ENCODE measurements around the gene PSMB10. TPM values are rescaled to one million over a fixed set of nuclear protein-coding genes. Genes with fewer than 3 reads are reported as not detected.
A peak's percentile ranks its signal among the peaks of the same experiment; 100 is the strongest.

Gene PSMB10
- total RNA-seq, 1 experiment from 2014 or later = 41.0 TPM

GRCh38 chr16:67892375-67892774, 44.3 kb downstream of the PSMB10 start:
- Histone ChIP-seq H3K9me2 (ENCODE audit: insufficient read depth) (no peaks in the 10 kb centered on the region), H3K9me3 (ENCODE audit: control insufficient read depth in 1 of 2, insufficient read depth in 1 of 2, low read depth in 1 of 2, low read length in 2 of 2) (no peaks in the 10 kb centered on the region), H3K27me3 (ENCODE audit: insufficient read depth, low read length) (no peaks in the 10 kb centered on the region), H3K79me2 (ENCODE audit: insufficient read depth, low read length) (peaks cover 39% of the 10 kb centered on the region), H3K4me2 (ENCODE audit: low read length) (peak overlapping the region; percentile 76), H3K36me3 (ENCODE audit: control insufficient read depth in 1 of 2, insufficient read depth in 2 of 2, low read length in 2 of 2) (no peaks in the 10 kb centered on the region), H3K27ac (ENCODE audit: low read depth, low read length) (no peak overlapping the region), H3K4me1 (ENCODE audit: control insufficient read depth in 1 of 2, insufficient read depth in 2 of 2, low read length in 2 of 2) (peaks cover 13% of the 10 kb centered on the region in 2 experiments), H3K9ac (ENCODE audit: low read length) (peak overlapping the region; percentile 50), H3K4me3 (replicated peaks in 1 of 2; ENCODE audit: low read depth in 1 of 2, low read length in 2 of 2) (peak overlapping the region; percentile 46 to 91), H2AFZ (ENCODE audit: low read depth, low read length, poor library complexity, severe bottlenecking) (peak overlapping the region; percentile 1), H4K20me1 (ENCODE audit: insufficient read depth) (no peaks in the 10 kb centered on the region)
- intact Hi-C loops (cut with micrococcal nuclease) = no loop called here
- ChIA-PET CTCF (no interaction called here), RAD21 (ENCODE audit: low non-redundant PET in 1 of 2, low total read pairs in 2 of 2, uncharacterized antibody in 2 of 2, unreplicated experiment in 2 of 2) (no interaction called here), POLR2A (no interaction called here)
- TF ChIP-seq POLR2AphosphoS5 (IDR thresholded peaks at IDR 0.05; ENCODE audit: low read depth, low read length) (no peak), ATF3 (IDR thresholded peaks at IDR 0.05) (no peak), SRF (IDR thresholded peaks at IDR 0.05; ENCODE audit: low read depth) (no peak), EZH2 (IDR thresholded peaks at IDR 0.05) (no peak), ZFX (IDR thresholded peaks at IDR 0.05) (no peak), EGR1 (IDR thresholded peaks at IDR 0.05; ENCODE audit: low read depth) (no peak), ZNF274 (IDR thresholded peaks at IDR 0.05; ENCODE audit: low read depth, low read length) (no peak), ELF1 (IDR thresholded peaks at IDR 0.05; ENCODE audit: borderline replicate concordance, low read depth) (no peak), JUND (IDR thresholded peaks at IDR 0.05) (no peak), MAX (IDR thresholded peaks at IDR 0.05) (no peak), FOSL1 (IDR thresholded peaks at IDR 0.05; ENCODE audit: low read depth) (no peak), YY1 (IDR thresholded peaks at IDR 0.05; ENCODE audit: extremely low read depth, insufficient replicate concordance, low read depth, low read length) (no peak)
- TF ChIP-seq, protein P1, sequence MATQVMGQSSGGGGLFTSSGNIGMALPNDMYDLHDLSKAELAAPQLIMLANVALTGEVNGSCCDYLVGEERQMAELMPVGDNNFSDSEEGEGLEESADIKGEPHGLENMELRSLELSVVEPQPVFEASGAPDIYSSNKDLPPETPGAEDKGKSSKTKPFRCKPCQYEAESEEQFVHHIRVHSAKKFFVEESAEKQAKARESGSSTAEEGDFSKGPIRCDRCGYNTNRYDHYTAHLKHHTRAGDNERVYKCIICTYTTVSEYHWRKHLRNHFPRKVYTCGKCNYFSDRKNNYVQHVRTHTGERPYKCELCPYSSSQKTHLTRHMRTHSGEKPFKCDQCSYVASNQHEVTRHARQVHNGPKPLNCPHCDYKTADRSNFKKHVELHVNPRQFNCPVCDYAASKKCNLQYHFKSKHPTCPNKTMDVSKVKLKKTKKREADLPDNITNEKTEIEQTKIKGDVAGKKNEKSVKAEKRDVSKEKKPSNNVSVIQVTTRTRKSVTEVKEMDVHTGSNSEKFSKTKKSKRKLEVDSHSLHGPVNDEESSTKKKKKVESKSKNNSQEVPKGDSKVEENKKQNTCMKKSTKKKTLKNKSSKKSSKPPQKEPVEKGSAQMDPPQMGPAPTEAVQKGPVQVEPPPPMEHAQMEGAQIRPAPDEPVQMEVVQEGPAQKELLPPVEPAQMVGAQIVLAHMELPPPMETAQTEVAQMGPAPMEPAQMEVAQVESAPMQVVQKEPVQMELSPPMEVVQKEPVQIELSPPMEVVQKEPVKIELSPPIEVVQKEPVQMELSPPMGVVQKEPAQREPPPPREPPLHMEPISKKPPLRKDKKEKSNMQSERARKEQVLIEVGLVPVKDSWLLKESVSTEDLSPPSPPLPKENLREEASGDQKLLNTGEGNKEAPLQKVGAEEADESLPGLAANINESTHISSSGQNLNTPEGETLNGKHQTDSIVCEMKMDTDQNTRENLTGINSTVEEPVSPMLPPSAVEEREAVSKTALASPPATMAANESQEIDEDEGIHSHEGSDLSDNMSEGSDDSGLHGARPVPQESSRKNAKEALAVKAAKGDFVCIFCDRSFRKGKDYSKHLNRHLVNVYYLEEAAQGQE (IDR thresholded peaks at IDR 0.05; ENCODE audit: low read depth) = no peak
- DNase-seq (ENCODE audit: low read depth, low spot score) = no peak
- ATAC-seq = no peak
- TSS peak; percentile 82 for BruUV-seq (replicated peaks)

All from HCT116 (cell line).